HCT116 (cell line): ENCODE results near the gene KHDC4. TPM values are rescaled to one million over a fixed set of nuclear protein-coding genes. Genes with fewer than 3 reads are reported as not detected.

Source experiments
- ATAC-seq: fragments of 200-7000 bp; cut with Tn5 transposase; 2 replicates; pipeline ENCODE4 v1.9.1; 2020; ENCODE audit warnings: mild to moderate bottlenecking, moderate library complexity
- BruUV-seq: library from RNA; stranded (reverse); fragments of 400-500 nt; replicated peaks from 2 replicates; lab custom pipeline; 2021; lab: Mats Ljungman, UMichigan
- CTCF ChIA-PET: fragments of 300-600 bp; sonication (Branson Sonifier 250); formaldehyde crosslinking; loops from one replicate; lab custom pipeline; 2021; ENCODE audit warnings: antibody characterized with exemption; lab: Charles Lee
- POLR2A ChIA-PET: fragments of 300-600, 350-600 bp; sonication (Branson Sonifier 250); formaldehyde crosslinking; loops from one replicate; lab custom pipeline; 2021; ENCODE audit warnings: antibody characterized with exemption; lab: Charles Lee
- RAD21 ChIA-PET, 2 experiments: fragments of 300-600 bp; sonication (Branson Sonifier 250); formaldehyde crosslinking; loops; one replicate each; lab custom pipeline; 2023; ENCODE audit warnings: low total read pairs in 2 of 2; ENCODE audit not compliant: uncharacterized antibody in 2 of 2, unreplicated experiment in 2 of 2, low non-redundant PET in 1 of 2; lab: Charles Lee
- DNase-seq: peaks from one replicate; pipeline ENCODE4 v3.0.0-alpha.2; 2010; ENCODE audit warnings: low read depth, low spot score
- H2AFZ ChIP-seq: fragments of 200-600 bp; shearing (Covaris generic), sonication (generic); 2 replicates; pipeline ENCODE4 v1.6.1; 2017; ENCODE audit warnings: low read depth, mixed run types, mixed read lengths, antibody characterized with exemption, low read length; ENCODE audit not compliant: poor library complexity, severe bottlenecking
- H3K27ac ChIP-seq: 2 replicates; pipeline ENCODE4 v1.5.1; 2012; ENCODE audit warnings: low read depth, low read length
- H3K27me3 ChIP-seq: fragments of 200-600 bp; sonication (generic); 2 replicates; pipeline ENCODE4 v1.6.1; 2016; ENCODE audit warnings: mixed run types, low read length, mixed read lengths; ENCODE audit not compliant: insufficient read depth
- H3K36me3 ChIP-seq, 2 experiments: fragments of 200-500 bp in 1 of 2; fragments of 200-600 bp in 1 of 2; sonication (Bioruptor generic) in 1 of 2; sonication (generic) in 1 of 2; 2 replicates each; pipeline versions ENCODE4 v1.5.1 to v1.6.1; 2014 to 2016; ENCODE audit warnings: low read length in 2 of 2, inconsistent platforms in 1 of 2, mixed read lengths in 1 of 2, mixed run types in 1 of 2; ENCODE audit not compliant: insufficient read depth in 2 of 2, control insufficient read depth in 1 of 2
- H3K4me1 ChIP-seq, 2 experiments: fragments of 200-600 bp in 1 of 2; sonication (generic) in 1 of 2; 2 replicates each; pipeline versions ENCODE4 v1.5.1 to v1.6.1; 2012 to 2017; ENCODE audit warnings: low read length in 2 of 2, inconsistent platforms in 1 of 2, mild to moderate bottlenecking in 1 of 2, mixed read lengths in 1 of 2, mixed run types in 1 of 2, moderate library complexity in 1 of 2; ENCODE audit not compliant: insufficient read depth in 2 of 2, control insufficient read depth in 1 of 2
- H3K4me2 ChIP-seq: fragments of 200-600 bp; sonication (generic); 2 replicates; pipeline ENCODE4 v1.6.1; 2017; ENCODE audit warnings: mixed run types, low read length, mixed read lengths
- H3K4me3 ChIP-seq, 2 experiments: fragments of 200-600 bp in 1 of 2; sonication (generic) in 1 of 2; replicated peaks in 1 of 2; 2 replicates each; pipeline ENCODE4 v1.5.1; 2011 to 2016; ENCODE audit warnings: low read length in 2 of 2, control low read depth in 1 of 2, low read depth in 1 of 2, mild to moderate bottlenecking in 1 of 2, mixed read lengths in 1 of 2, mixed run types in 1 of 2
- H3K79me2 ChIP-seq: fragments of 200-600 bp; sonication (generic); 2 replicates; pipeline ENCODE4 v1.6.1; 2017; ENCODE audit warnings: mild to moderate bottlenecking, mixed run types, low read length, moderate library complexity, mixed read lengths; ENCODE audit not compliant: insufficient read depth
- H3K9ac ChIP-seq: fragments of 200-600 bp; sonication (generic); 2 replicates; pipeline ENCODE4 v1.6.1; 2016; ENCODE audit warnings: low read length, mixed read lengths
- H3K9me2 ChIP-seq: fragments of 200-600 bp; sonication (generic), shearing (Covaris generic); 2 replicates; pipeline ENCODE4 v1.6.1; 2017; ENCODE audit warnings: mixed run types, mild to moderate bottlenecking, moderate library complexity; ENCODE audit not compliant: insufficient read depth
- H3K9me3 ChIP-seq, 2 experiments: fragments of 200-500 bp in 1 of 2; fragments of 200-600 bp in 1 of 2; sonication (Bioruptor generic) in 1 of 2; sonication (generic) in 1 of 2; 2 replicates each; pipeline ENCODE4 v1.6.1; 2014 to 2017; ENCODE audit warnings: low read length in 2 of 2, mixed read lengths in 2 of 2, inconsistent platforms in 1 of 2, low read depth in 1 of 2, mild to moderate bottlenecking in 1 of 2, mixed run types in 1 of 2, moderate library complexity in 1 of 2; ENCODE audit not compliant: control insufficient read depth in 1 of 2, insufficient read depth in 1 of 2
- H4K20me1 ChIP-seq: fragments of 200-600 bp; sonication (generic), shearing (Covaris generic); 2 replicates; pipeline ENCODE4 v1.6.1; 2017; ENCODE audit warnings: mixed run types, mild to moderate bottlenecking, moderate library complexity; ENCODE audit not compliant: insufficient read depth
- CEBPB ChIP-seq: IDR thresholded peaks from 2 replicates; pipeline ENCODE4 v1.6.1; 2012; ENCODE audit warnings: low read depth
- EGR1 ChIP-seq: IDR thresholded peaks from 2 replicates; pipeline ENCODE4 v1.6.1; 2012; ENCODE audit warnings: low read depth
- EZH2 ChIP-seq: fragments of 200-600 bp; sonication (generic); IDR thresholded peaks from 2 replicates; pipeline ENCODE4 v1.6.1; 2017; ENCODE audit warnings: antibody characterized with exemption, mixed run types
- FOSL1 ChIP-seq: IDR thresholded peaks from 2 replicates; pipeline ENCODE4 v1.6.1; 2012; ENCODE audit warnings: low read depth
- POLR2AphosphoS5 ChIP-seq: IDR thresholded peaks from 2 replicates; pipeline ENCODE4 v1.6.1; 2011; ENCODE audit warnings: mild to moderate bottlenecking, low read depth, low read length, moderate library complexity
- RAD21 ChIP-seq: IDR thresholded peaks from 2 replicates; pipeline ENCODE4 v1.6.1; 2012; ENCODE audit warnings: low read depth, mild to moderate bottlenecking
- SIN3A ChIP-seq: IDR thresholded peaks from 2 replicates; pipeline ENCODE4 v1.6.1; 2012; ENCODE audit warnings: low read depth
- SP1 ChIP-seq: IDR thresholded peaks from 2 replicates; pipeline ENCODE4 v1.6.1; 2012; ENCODE audit warnings: low read depth
- SRF ChIP-seq: IDR thresholded peaks from 2 replicates; pipeline ENCODE4 v1.6.1; 2012; ENCODE audit warnings: low read depth
- TCF7L2 ChIP-seq: IDR thresholded peaks from 2 replicates; pipeline ENCODE4 v1.7.0; 2011; ENCODE audit warnings: borderline replicate concordance, inconsistent platforms; ENCODE audit not compliant: insufficient read depth, insufficient read length; ENCODE audit errors: extremely low read depth
- YY1 ChIP-seq: IDR thresholded peaks from 2 replicates; pipeline ENCODE4 v1.6.1; 2011; ENCODE audit warnings: low read length, low read depth, moderate library complexity, mild to moderate bottlenecking; ENCODE audit not compliant: insufficient replicate concordance; ENCODE audit errors: extremely low read depth
- ZNF274 ChIP-seq: fragments of 200-500 bp; sonication (Bioruptor generic); IDR thresholded peaks from 2 replicates; pipeline ENCODE4 v1.6.1; 2014; ENCODE audit warnings: mild to moderate bottlenecking, low read depth, low read length, inconsistent platforms
- intact Hi-C: fragments of 100-400 bp; cut with micrococcal nuclease; formaldehyde crosslinking; loops from 2 replicates; pipeline ENCODE4 v1.10.0; 2022
- total RNA-seq: library from RNA; stranded (reverse); gene quantifications from one replicate; pipeline ENCODE4 v1.2.1, GENCODE V29; 2021; ENCODE audit not compliant: unreplicated experiment
- TF ChIP-seq, protein P1 (sequence below), 3 experiments: fragments of 200-600 bp in 1 of 3; sonication (generic) in 1 of 3; IDR thresholded peaks in 2 of 3; conservative IDR thresholded peaks in 1 of 3; 2 replicates each; pipeline ENCODE4 v1.5.1; 2012 to 2017; ENCODE audit warnings: low read depth in 2 of 3, low read length in 2 of 3, antibody characterized with exemption in 1 of 3, borderline replicate concordance in 1 of 3, control low read depth in 1 of 3, mild to moderate bottlenecking in 1 of 3, mixed read lengths in 1 of 3, mixed run types in 1 of 3, moderate library complexity in 1 of 3; ENCODE audit not compliant: insufficient read depth in 1 of 3
- TF ChIP-seq, protein P2 (sequence below): IDR thresholded peaks from 2 replicates; pipeline ENCODE4 v1.6.1; 2011; ENCODE audit warnings: mild to moderate bottlenecking, low read length, moderate library complexity; ENCODE audit not compliant: insufficient replicate concordance; ENCODE audit errors: extremely low read depth
- TF ChIP-seq, protein P3 (sequence below): IDR thresholded peaks from 2 replicates; pipeline ENCODE4 v1.6.1; 2012

KHDC4 gene
- total RNA-seq, 1 experiment from 2014 or later = 60.7 TPM

DNA sequence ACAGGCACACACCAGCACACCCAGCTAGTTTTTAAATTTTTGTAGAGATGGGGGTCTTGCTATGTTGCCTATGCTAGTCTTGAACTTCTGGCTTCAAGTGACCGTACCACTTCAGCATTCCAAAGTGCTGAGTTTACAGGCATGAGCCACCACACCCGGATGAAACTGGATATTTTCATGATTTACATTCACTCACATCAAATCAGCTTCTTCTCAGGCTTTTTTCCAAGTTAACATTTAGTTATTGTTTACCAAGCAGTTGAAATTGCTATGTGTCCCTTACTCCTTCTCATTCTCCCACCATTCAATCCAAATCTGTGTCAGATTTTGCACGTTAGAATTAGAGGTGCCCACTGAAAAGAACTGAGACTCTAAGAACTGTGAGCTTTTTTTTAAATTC is 41.4 kb downstream of the KHDC4 start (continued):
- TF ChIP-seq, protein P1, sequence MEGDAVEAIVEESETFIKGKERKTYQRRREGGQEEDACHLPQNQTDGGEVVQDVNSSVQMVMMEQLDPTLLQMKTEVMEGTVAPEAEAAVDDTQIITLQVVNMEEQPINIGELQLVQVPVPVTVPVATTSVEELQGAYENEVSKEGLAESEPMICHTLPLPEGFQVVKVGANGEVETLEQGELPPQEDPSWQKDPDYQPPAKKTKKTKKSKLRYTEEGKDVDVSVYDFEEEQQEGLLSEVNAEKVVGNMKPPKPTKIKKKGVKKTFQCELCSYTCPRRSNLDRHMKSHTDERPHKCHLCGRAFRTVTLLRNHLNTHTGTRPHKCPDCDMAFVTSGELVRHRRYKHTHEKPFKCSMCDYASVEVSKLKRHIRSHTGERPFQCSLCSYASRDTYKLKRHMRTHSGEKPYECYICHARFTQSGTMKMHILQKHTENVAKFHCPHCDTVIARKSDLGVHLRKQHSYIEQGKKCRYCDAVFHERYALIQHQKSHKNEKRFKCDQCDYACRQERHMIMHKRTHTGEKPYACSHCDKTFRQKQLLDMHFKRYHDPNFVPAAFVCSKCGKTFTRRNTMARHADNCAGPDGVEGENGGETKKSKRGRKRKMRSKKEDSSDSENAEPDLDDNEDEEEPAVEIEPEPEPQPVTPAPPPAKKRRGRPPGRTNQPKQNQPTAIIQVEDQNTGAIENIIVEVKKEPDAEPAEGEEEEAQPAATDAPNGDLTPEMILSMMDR (IDR thresholded peaks at IDR 0.05 in 2 of 3, conservative IDR thresholded peaks at IDR 0.05 in 1 of 3; ENCODE audit: borderline replicate concordance in 1 of 3, insufficient read depth in 1 of 3, low read depth in 2 of 3, low read length in 2 of 3) = no peak
- TF ChIP-seq, protein P2, sequence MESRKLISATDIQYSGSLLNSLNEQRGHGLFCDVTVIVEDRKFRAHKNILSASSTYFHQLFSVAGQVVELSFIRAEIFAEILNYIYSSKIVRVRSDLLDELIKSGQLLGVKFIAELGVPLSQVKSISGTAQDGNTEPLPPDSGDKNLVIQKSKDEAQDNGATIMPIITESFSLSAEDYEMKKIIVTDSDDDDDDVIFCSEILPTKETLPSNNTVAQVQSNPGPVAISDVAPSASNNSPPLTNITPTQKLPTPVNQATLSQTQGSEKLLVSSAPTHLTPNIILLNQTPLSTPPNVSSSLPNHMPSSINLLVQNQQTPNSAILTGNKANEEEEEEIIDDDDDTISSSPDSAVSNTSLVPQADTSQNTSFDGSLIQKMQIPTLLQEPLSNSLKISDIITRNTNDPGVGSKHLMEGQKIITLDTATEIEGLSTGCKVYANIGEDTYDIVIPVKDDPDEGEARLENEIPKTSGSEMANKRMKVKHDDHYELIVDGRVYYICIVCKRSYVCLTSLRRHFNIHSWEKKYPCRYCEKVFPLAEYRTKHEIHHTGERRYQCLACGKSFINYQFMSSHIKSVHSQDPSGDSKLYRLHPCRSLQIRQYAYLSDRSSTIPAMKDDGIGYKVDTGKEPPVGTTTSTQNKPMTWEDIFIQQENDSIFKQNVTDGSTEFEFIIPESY = no peak
- TF ChIP-seq RAD21 (no peak), FOSL1 (peak; percentile 77), YY1 (no peak)
- TF ChIP-seq, protein P3, sequence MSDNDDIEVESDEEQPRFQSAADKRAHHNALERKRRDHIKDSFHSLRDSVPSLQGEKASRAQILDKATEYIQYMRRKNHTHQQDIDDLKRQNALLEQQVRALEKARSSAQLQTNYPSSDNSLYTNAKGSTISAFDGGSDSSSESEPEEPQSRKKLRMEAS = no peak

DNA sequence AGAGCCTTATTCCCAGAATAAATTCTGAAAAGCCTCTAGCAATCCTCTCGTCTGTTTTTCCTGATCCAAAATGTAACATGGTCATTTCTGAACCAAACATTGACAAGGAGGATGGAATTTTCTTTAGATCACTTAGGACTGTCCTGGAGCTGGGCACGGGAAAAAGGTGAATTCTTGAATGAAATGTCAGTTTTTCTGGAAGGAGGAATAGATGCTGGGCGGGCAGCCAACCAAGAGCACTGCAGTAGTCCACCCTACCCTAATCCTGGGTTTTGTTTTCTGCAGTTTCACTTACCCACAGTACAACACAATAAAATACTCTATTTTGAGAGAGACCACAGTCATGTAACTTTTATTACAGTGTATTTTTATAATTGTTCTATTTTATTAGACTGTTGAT is 44.0 kb downstream of the KHDC4 start:
- intact Hi-C loops = no loop called here
- H3K9ac ChIP-seq = no peak overlapping the region
- TF ChIP-seq SP1 (no peak), YY1 (no peak), SIN3A (no peak), TCF7L2 (no peak), POLR2AphosphoS5 (no peak), SRF (no peak), EGR1 (no peak), CEBPB (no peak), ZNF274 (no peak), EZH2 (no peak)
- TF ChIP-seq, protein P1 (IDR thresholded peaks at IDR 0.05 in 2 of 3, conservative IDR thresholded peaks at IDR 0.05 in 1 of 3; ENCODE audit: borderline replicate concordance in 1 of 3, insufficient read depth in 1 of 3, low read depth in 2 of 3, low read length in 2 of 3) = no peak
- TF ChIP-seq, protein P3 = no peak
- TF ChIP-seq, protein P2 = no peak

More for the DNA sequence above, 44.0 kb downstream of the KHDC4 start:
- ChIA-PET CTCF (no interaction called here), RAD21 (no interaction called here), POLR2A (no interaction called here)
- DNase-seq (no peak), ATAC-seq (no peak)
- no TSS peak for BruUV-seq
- Histone ChIP-seq H3K4me1 (peaks cover 27 to 35% of the 10 kb centered on the region in 2 experiments), H3K4me3 (no peak overlapping the region), H3K27me3 (no peaks in the 10 kb centered on the region), H3K9me3 (no peaks in the 10 kb centered on the region), H4K20me1 (no peaks in the 10 kb centered on the region), H3K79me2 (no peaks in the 10 kb centered on the region), H3K9me2 (no peaks in the 10 kb centered on the region), H3K27ac (no peak overlapping the region), H3K36me3 (no peaks in the 10 kb centered on the region), H2AFZ (no peak overlapping the region), H3K4me2 (no peak overlapping the region)
